EH (cell line): ENCODE results near the gene CNTN3.

ENCODE experiments used
- DNase-seq: peaks from one replicate; pipeline ENCODE4 v3.0.0-alpha.2; 2015; ENCODE audit warnings: low read depth

The CNTN3 gene

GRCh38 chr3:74607803-74608202, 6.7 kb downstream of the CNTN3 start:
- DNase-seq = no peak

GRCh38 chr3:74606996-74607395, 7.5 kb downstream of the CNTN3 start:
- DNase-seq = no peak

- no peak for DNase-seq
These were observed 9.0 kb downstream of the CNTN3 start for GRCh38 chr3:74605437-74605836.

GRCh38 chr3:74603292-74603691, 11.2 kb downstream of the CNTN3 start:
- no peak for DNase-seq

GRCh38 chr3:74602471-74602870, 12.0 kb downstream of the CNTN3 start:
- no peak for DNase-seq

- no peak for DNase-seq
These were observed 12.7 kb downstream of the CNTN3 start for GRCh38 chr3:74601793-74602192.

GRCh38 chr3:74599564-74599963, 14.9 kb downstream of the CNTN3 start:
- no peak for DNase-seq

GRCh38 chr3:74593152-74593551, 21.3 kb downstream of the CNTN3 start:
- DNase-seq = no peak

- DNase-seq = peak; percentile 6
These were observed 22.1 kb downstream of the CNTN3 start for GRCh38 chr3:74592359-74592758.

GRCh38 chr3:74591946-74592345, 22.5 kb downstream of the CNTN3 start:
- peak; percentile 4 for DNase-seq

- no peak for DNase-seq
These were observed 23.1 kb downstream of the CNTN3 start for GRCh38 chr3:74591342-74591741.

- no peak for DNase-seq
These were observed 23.7 kb downstream of the CNTN3 start for GRCh38 chr3:74590620-74591262.

GRCh38 chr3:74584782-74585181, 29.7 kb downstream of the CNTN3 start:
- DNase-seq = no peak

- DNase-seq = no peak
These were observed 31.5 kb downstream of the CNTN3 start for GRCh38 chr3:74582982-74583381.

- no peak for DNase-seq
These were observed 38.6 kb downstream of the CNTN3 start for GRCh38 chr3:74575857-74576256.

GRCh38 chr3:74571118-74571517, 43.3 kb downstream of the CNTN3 start:
- no peak for DNase-seq
